Choroid plexus epithelial cell (primary cell): ENCODE results near the gene GDF10.

ENCODE experiments used
- DNase-seq: peaks from one replicate; pipeline ENCODE4 v3.0.0-alpha.2; 2010; ENCODE audit warnings: low read depth
- H3K4me3 ChIP-seq: 2 replicates; pipeline ENCODE4 v1.5.1; 2011; ENCODE audit warnings: low read depth, mild to moderate bottlenecking, control low read depth, low read length, moderate library complexity
- TF ChIP-seq, protein P1 (sequence below): conservative IDR thresholded peaks from 2 replicates; pipeline ENCODE4 v1.5.1; 2011; ENCODE audit warnings: low read depth, mild to moderate bottlenecking, control low read depth, inconsistent platforms, low read length, moderate library complexity

The GDF10 gene

DNA sequence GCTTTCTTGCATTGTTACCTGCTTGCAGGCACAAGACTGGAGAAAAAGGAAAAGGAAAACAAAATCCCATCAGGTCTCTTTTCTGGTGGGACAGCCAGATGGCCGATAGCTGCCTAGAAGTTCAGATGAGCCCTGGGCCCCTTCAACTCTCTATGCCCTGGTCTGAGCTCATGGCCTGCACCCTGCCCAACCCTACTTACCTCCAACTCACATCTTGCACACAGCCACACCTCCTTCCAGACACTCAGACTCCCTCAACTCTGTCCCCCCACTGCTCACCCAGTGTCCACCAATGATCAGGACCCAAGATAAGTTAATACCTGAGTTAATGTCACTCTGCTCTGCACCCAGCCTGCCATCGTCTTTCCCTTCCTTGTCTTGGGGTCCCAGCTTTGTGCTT lies 59.1 kb downstream of the GDF10 start:
- H3K4me3 ChIP-seq = no peak overlapping the region
- TF ChIP-seq, protein P1, sequence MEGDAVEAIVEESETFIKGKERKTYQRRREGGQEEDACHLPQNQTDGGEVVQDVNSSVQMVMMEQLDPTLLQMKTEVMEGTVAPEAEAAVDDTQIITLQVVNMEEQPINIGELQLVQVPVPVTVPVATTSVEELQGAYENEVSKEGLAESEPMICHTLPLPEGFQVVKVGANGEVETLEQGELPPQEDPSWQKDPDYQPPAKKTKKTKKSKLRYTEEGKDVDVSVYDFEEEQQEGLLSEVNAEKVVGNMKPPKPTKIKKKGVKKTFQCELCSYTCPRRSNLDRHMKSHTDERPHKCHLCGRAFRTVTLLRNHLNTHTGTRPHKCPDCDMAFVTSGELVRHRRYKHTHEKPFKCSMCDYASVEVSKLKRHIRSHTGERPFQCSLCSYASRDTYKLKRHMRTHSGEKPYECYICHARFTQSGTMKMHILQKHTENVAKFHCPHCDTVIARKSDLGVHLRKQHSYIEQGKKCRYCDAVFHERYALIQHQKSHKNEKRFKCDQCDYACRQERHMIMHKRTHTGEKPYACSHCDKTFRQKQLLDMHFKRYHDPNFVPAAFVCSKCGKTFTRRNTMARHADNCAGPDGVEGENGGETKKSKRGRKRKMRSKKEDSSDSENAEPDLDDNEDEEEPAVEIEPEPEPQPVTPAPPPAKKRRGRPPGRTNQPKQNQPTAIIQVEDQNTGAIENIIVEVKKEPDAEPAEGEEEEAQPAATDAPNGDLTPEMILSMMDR = no peak
- DNase-seq = no peak

DNA sequence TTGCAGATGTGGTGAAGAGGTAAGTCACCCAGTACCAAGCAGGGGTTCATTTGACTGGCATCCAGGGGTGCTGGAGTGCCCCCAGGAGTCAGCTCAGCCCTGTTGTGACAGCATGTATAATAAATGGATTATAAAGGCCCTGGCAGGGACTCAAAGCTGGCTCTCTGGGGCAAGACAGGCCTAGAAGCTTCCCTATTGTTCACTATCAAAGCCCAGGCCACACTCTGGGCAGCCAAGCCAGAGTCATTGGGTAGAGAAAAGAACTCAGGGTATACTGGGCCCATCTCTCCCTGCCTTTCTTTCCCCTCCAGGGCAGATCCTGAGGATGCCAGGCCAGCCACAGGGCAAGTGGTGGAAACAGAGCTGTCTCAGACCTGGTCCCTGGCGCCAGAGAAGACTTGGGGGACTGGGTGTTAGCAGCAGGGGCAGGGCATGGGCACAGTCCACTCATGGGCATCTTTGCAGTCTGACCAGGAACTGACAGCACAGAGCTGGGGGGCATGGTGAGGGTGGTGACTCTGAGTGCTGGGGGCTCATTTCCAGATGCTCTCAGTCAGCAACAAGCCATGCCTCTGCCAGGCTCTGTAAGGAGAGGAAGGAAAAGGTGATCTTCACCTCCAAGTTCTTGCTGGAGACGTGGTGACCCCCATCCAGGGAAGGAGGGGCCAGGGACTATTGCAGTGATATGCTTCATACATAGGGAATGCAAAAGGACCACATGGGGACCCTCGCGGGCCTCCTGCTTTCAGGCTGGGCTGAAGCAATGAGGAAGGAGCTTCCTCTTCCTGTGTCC lies 59.8 kb downstream of the GDF10 start:
- H3K4me3 ChIP-seq = no peak overlapping the region
- TF ChIP-seq, protein P1 = no peak
- no peak for DNase-seq

DNA sequence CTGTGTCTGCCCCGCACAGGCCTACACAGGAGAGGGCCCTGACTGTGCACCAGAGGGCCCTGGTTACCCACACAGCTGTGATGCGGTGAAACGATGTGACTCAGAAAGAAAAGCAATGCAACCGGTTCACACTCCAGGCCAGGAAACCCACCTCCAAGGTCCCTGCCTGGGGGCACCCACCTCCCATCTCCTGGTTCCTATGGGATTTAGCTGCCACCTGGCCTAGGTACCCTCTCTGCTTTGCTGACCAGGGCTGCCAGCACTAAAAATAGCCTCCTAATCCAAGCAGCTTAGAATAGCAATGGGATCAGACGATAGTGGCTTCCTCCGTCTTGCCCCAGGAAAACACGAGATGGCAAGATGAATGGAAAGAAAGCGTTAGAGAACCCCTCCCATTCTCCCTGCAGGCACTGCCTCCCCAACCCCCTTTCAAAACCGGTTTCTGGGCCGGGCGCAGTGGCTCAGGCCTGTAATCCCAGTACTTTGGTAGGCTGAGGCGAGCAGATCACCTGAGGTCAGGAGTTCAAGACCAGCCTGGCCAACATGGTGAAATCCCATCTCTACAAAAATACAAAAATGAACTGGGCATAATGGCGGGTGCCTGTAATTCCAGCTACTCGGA lies 60.5 kb downstream of the GDF10 start:
- TF ChIP-seq, protein P1 = no peak
- H3K4me3 ChIP-seq = no peak overlapping the region

DNA sequence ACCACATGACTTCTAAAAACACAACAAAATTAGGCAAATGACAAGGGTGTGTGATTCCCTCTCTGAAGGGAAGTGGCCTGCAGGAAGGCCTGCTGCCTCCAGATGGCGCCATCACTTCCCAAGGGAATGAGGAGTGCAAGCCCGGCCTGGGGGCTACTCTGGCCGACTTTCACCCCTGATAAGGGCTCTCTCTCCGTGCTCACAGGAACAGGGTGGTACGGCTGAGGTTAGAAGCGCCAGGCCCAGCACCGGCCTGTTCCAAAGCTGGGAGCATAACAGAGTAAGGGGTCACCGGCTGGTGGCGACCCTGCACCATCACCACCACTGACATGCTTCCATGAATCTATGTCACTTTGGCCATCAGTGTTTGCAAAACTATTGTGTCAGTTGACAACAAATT lies 61.3 kb downstream of the GDF10 start:
- peak; percentile 59 for DNase-seq
- H3K4me3 ChIP-seq = no peak overlapping the region
- TF ChIP-seq, protein P1 = peak; percentile 94

More for the DNA sequence above, 60.5 kb downstream of the GDF10 start:
- DNase-seq = no peak

GRCh38 chr10:47362199-47362598 lies 62.2 kb downstream of the GDF10 start:
- no peak for DNase-seq
- no peak overlapping the region for H3K4me3 ChIP-seq
- TF ChIP-seq, protein P1 = no peak
